GM21576 (cell line): ENCODE results near the gene RBPMS2.

ENCODE experiments used
- ATAC-seq: cut with Tn5 transposase; IDR thresholded peaks from one replicate; pipeline ENCODE4 v1.9.1; 2021; ENCODE audit warnings: mild to moderate bottlenecking, moderate library complexity; ENCODE audit not compliant: unreplicated experiment

The RBPMS2 gene

DNA sequence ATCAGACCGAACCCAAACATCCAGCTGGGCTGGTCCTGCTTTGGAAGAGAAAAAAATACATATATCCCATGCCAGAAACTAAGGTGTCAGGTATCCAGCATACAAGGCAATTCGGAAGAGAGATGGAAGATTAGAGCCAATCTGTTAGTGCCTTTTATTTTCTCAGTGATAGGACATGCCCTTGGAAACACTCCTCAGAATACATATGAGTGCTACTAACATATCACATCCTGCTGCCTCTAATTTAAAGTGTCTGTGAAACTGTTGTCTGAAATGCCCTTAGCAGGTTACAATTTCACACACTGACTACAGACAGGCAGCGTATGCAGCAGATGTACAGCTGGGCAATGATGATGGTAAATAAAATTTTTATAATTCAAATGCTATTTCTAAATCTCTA lies 78.9 kb downstream of the RBPMS2 start:
- no peak for ATAC-seq

DNA sequence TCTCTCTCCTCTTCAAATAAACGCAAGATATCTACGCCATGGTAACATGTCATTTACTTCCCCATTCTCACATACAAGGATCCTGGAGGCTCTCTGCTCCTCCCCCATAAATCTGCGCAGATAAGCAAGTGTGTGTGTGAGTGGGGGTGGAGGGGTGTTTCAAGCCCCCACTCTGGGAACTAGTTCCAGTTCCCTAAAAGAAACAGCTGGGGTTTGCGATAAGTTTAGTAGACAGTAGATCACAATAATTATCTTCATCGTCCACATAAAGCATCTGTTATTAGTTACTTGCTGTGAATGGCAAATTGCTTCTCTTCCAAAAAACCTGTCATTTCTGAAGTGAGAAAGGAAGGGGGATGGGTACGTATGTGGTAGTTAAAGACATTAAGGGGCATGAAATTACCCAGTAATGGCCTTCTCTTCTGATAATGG lies 79.8 kb downstream of the RBPMS2 start:
- no peak for ATAC-seq

DNA sequence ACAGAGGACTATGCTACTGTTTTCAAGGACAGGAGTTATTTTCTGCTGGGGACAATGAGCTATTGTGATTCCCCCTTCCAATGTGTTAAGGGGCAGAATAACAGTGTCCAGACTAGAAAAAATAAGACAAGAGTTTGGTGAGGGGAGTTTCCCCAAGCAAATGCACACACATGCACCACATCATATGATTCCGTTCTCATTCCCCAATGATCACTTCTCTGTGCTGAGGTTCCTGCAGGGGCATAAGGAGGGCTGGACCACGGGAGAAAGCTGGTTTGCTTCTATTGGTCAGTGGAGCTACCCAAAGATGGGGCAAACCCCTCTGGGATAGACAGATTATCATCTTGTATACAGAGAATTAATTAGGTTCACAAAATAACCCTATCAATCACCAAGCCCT lies 80.6 kb downstream of the RBPMS2 start:
- ATAC-seq, result no peak

DNA sequence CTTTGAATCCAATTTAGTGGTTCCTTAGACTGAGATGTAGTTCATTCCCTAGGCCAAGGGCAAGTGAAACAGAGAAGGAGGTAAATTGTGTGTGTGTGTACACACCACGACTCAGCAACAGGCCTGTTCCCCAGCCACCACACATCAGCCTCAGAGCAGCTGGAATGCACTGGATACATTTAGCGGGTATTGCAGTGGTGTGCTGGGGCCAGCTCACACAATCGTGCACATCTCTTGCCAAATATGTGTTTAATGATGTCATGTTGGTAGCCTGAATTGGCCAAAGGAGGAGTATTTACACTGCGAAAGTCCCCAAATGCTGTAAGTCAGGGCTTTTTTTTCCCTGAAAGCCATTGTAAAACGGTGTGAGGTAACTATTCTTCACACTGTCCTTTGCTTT lies 82.3 kb downstream of the RBPMS2 start:
- ATAC-seq, result no peak

DNA sequence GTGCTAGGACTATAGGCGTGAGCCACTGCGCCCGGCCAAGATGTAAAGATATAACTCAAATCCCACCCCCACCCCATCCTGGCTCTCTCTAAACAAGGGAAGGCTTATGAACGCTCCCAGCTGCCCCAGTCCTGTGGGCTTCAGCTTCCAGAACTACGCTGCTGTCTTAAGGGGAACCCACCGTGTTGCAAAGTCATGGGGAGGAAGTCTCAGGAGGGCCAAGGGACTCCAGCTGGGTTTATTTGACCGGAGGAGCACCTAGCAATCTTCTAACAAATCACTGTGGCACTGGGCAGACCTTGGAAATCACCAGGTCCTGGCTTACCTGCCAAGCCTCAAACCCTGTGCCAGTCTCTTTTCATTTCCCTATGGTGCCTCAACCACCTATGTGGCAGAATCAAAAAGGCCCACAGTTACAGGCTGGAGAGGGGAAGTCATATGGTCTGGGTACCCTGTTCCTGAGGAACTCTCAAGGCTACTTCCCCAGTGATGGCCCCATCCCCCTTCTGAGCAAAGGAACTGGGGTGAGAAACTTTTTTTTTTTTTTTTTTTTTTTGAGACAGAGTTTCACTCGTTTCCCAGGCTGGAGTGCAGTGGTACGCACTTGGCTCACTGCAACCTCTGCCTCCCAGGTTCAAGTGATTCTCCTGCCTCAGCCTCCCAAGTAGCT lies 83.4 kb downstream of the RBPMS2 start:
- ATAC-seq, result no peak

DNA sequence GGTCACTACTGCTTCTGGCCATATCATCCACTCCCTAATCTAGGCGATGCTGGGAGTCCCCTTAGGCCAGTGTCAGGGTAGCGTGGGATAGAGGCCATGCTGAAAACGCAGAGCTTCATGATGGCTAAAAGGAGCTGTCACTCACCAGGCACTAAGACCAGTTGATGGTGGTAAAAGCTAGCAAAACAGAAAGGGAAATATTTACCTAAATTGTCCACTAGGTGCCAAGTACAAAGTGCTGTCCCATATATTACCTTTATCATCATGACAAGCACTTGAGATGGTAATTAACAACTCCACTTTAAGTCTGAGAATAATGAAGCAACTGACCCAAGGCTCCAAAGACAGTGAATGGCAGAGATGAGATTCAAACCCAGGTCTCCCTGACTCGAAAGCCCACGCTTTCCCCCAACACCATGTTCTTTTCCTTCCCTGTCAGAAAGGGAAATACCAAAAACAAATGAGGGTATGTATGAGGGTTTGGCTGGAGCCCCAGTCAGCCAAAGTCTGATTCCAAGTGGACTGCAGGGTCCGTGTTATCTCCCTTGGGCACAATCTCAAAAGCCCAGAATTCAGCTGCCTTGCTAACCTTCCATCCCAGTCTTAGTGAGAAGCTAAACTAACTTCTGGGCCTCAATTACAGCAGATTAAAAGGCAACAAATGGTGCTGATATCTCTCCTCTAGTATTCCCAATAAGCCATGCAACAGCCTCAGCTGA lies 84.7 kb downstream of the RBPMS2 start:
- no peak for ATAC-seq

DNA sequence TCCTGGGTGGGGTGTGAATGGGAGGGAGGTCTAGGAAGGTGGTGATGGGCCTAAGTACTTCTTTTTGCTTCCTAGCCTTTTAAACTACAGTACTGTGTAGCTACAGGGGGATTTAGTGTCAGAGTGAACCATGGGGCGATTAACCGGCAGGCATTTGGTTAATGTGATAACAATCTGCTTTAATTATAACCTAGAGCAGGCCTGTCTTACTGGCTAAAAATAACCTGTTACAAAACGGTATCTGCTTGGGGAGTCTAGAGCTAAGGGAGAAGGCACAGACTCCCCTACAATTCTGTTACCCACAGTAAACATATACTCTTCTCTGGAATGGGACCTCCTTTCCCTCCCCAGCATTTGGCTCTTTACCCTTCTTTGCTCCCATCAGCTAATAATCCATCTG lies 85.4 kb downstream of the RBPMS2 start:
- no peak for ATAC-seq
